Caco-2 (cell line): ENCODE measurements around the gene TWIST2. TPM values are rescaled to one million over a fixed set of nuclear protein-coding genes. Genes with fewer than 3 reads are reported as not detected.
A peak's percentile ranks its signal among the peaks of the same experiment; 100 is the strongest.

Experiments
- Bru-seq: library from RNA; stranded (reverse); fragments of 400-500 nt; gene quantifications from one replicate; lab custom pipeline; 2021; lab: Mats Ljungman, UMichigan
- BruChase-seq, 2 experiments: library from RNA; stranded (reverse); fragments of 400-500 nt; gene quantifications; one replicate each; lab custom pipeline; 2021; lab: Mats Ljungman, UMichigan
- BruUV-seq: library from RNA; stranded (reverse); fragments of 400-500 nt; replicated peaks from 2 replicates; lab custom pipeline; 2021; lab: Mats Ljungman, UMichigan
- CTCF ChIA-PET: fragments of 300-600 bp; sonication (Branson Sonifier 250); formaldehyde crosslinking; loops from one replicate; lab custom pipeline; 2022; ENCODE audit warnings: antibody characterized with exemption; lab: Charles Lee
- POLR2A ChIA-PET: fragments of 300-600 bp; sonication (Branson Sonifier 250); formaldehyde crosslinking; loops from one replicate; lab custom pipeline; 2022; ENCODE audit warnings: antibody characterized with exemption; lab: Charles Lee
- DNase-seq, 2 experiments: peaks; one replicate each; pipeline versions ENCODE4 v3.0.0 to v3.0.0-alpha.2; 2020 to 2022
- H3K27me3 ChIP-seq: replicated peaks from 2 replicates; pipeline ENCODE4 v1.6.0; 2011; ENCODE audit warnings: low read length; ENCODE audit not compliant: control insufficient read depth, insufficient read depth
- H3K36me3 ChIP-seq: 2 replicates; pipeline ENCODE4 v1.5.1; 2011; ENCODE audit warnings: low read length; ENCODE audit not compliant: control insufficient read depth, insufficient read depth
- H3K4me1 ChIP-seq: fragments of 250-450 bp; sonication (Bioruptor Pico); 2 replicates; pipeline ENCODE4 v1.5.1; 2020; ENCODE audit warnings: mild to moderate bottlenecking
- H3K4me3 ChIP-seq: 2 replicates; pipeline ENCODE4 v1.5.1; 2011; ENCODE audit warnings: low read depth, mild to moderate bottlenecking, control low read depth, low read length
- H3K9me3 ChIP-seq: fragments of 250-450 bp; sonication (Bioruptor Pico); 2 replicates; pipeline ENCODE4 v1.5.1; 2020; ENCODE audit warnings: mild to moderate bottlenecking, moderate library complexity
- H3K27ac Mint-ChIP-seq: one replicate; pipeline ENCODE4 v1.8.0; 2022; ENCODE audit warnings: mixed read lengths; ENCODE audit not compliant: unreplicated experiment
- H3K27me3 Mint-ChIP-seq: one replicate; pipeline ENCODE4 v1.8.0; 2022; ENCODE audit warnings: mixed read lengths; ENCODE audit not compliant: insufficient read depth, unreplicated experiment
- H3K36me3 Mint-ChIP-seq: one replicate; pipeline ENCODE4 v1.8.0; 2022; ENCODE audit warnings: mild to moderate bottlenecking, mixed read lengths; ENCODE audit not compliant: insufficient read depth, unreplicated experiment
- H3K4me1 Mint-ChIP-seq: one replicate; pipeline ENCODE4 v1.8.0; 2022; ENCODE audit warnings: low read depth, mixed read lengths; ENCODE audit not compliant: unreplicated experiment
- H3K4me3 Mint-ChIP-seq: one replicate; pipeline ENCODE4 v1.8.0; 2022; ENCODE audit warnings: mild to moderate bottlenecking, moderate library complexity, mixed read lengths; ENCODE audit not compliant: unreplicated experiment
- H3K9me3 Mint-ChIP-seq: one replicate; pipeline ENCODE4 v1.8.0; 2022; ENCODE audit warnings: mixed read lengths; ENCODE audit not compliant: unreplicated experiment
- CTCF ChIP-seq, 2 experiments: fragments of 200-600 bp in 1 of 2; IDR thresholded peaks; 1 replicate in 1 of 2; 2 replicates in 1 of 2; pipeline versions ENCODE4 v1.5.1 to v1.8.0; 2011 to 2022; ENCODE audit warnings: antibody characterized with exemption in 1 of 2, control low read depth in 1 of 2, inconsistent platforms in 1 of 2, low read depth in 1 of 2, low read length in 1 of 2, mild to moderate bottlenecking in 1 of 2, moderate library complexity in 1 of 2; ENCODE audit not compliant: insufficient read depth in 1 of 2, severe bottlenecking in 1 of 2, unreplicated experiment in 1 of 2
- intact Hi-C: fragments of 100-400 bp; cut with micrococcal nuclease; formaldehyde crosslinking; loops from one replicate; pipeline ENCODE4 v1.10.0; 2022; ENCODE audit not compliant: unreplicated experiment
- long read RNA-seq: library from polyadenylated mRNA; stranded (forward); transcript quantifications from one replicate; pipeline ENCODE4 v2.0.0, GENCODE V29; 2022
- total RNA-seq: library from RNA; stranded (reverse); gene quantifications from 2 replicates; pipeline ENCODE4 v1.2.3, GENCODE V29; 2022

TWIST2 gene
- total RNA-seq (not detected in 2 replicates), Bru-seq, nascent RNA (percentile 8 among the genes with signal in this experiment), BruChase-seq, experiment 1, labeled RNA remaining after a 2-hour chase (not detected), BruChase-seq, experiment 2, labeled RNA remaining after a 6-hour chase (percentile 1 among the genes with signal in this experiment)
- long read RNA-seq: 0 reads

GRCh38 chr2:238847841-238848690, at the start of gene TWIST2:
Gene TWIST2, plus strand, starts transcription at chr2:238848085. Its CDS starts 131 bp downstream, at chr2:238848216.
- no TSS peak for BruUV-seq

GRCh38 chr2:238801791-238802190, 46.1 kb upstream of the TWIST2 start:
- no peak overlapping the region for H3K4me3 ChIP-seq
- ChIA-PET POLR2A (no interaction called here), CTCF (no interaction called here)
- no peaks in the 10 kb centered on the region for H3K9me3 Mint-ChIP-seq
- no peak overlapping the region for H3K27ac Mint-ChIP-seq
- TF ChIP-seq CTCF (IDR thresholded peaks at IDR 0.05; ENCODE audit: insufficient read depth in 1 of 2, low read depth in 1 of 2, low read length in 1 of 2, severe bottlenecking in 1 of 2, unreplicated experiment in 1 of 2): no peak
- no peaks in the 10 kb centered on the region for H3K36me3 ChIP-seq
- H3K27me3 Mint-ChIP-seq: peaks cover 25% of the 10 kb centered on the region
- H3K9me3 ChIP-seq: no peaks in the 10 kb centered on the region
- H3K36me3 Mint-ChIP-seq: no peaks in the 10 kb centered on the region
- no peak for DNase-seq
- H3K27me3 ChIP-seq: peaks cover 1% of the 10 kb centered on the region; the same call in 1 of the 2 replicates
- intact Hi-C loops: no loop called here
- H3K4me3 Mint-ChIP-seq: no peak overlapping the region
- BruUV-seq: no TSS peak
- H3K4me1 ChIP-seq: no peaks in the 10 kb centered on the region
- no peaks in the 10 kb centered on the region for H3K4me1 Mint-ChIP-seq

More at GRCh38 chr2:238847841-238848690, at the start of gene TWIST2:
- POLR2A ChIA-PET: no interaction called here
- intact Hi-C loops: no loop called here
- no peak for DNase-seq
- no peak within 1 kb of the TSS for H3K4me3 ChIP-seq
- no peaks in the 10 kb centered on the region for H3K27me3 ChIP-seq
- Mint-ChIP-seq H3K27ac (no peak within 1 kb of the TSS), H3K4me1 (no peaks in the 10 kb centered on the region), H3K9me3 (no peaks in the 10 kb centered on the region), H3K27me3 (no peaks in the 10 kb centered on the region), H3K36me3 (no peaks in the 10 kb centered on the region), H3K4me3 (no peak within 1 kb of the TSS)
- H3K36me3 ChIP-seq: no peaks in the 10 kb centered on the region
- TF ChIP-seq CTCF (IDR thresholded peaks at IDR 0.05; ENCODE audit: insufficient read depth in 1 of 2, low read depth in 1 of 2, low read length in 1 of 2, severe bottlenecking in 1 of 2, unreplicated experiment in 1 of 2): no peak
- no peaks in the 10 kb centered on the region for H3K4me1 ChIP-seq
- H3K9me3 ChIP-seq: no peaks in the 10 kb centered on the region
- CTCF ChIA-PET: no interaction called here

GRCh38 chr2:238802957-238803356, 44.9 kb upstream of the TWIST2 start:
- no peak for DNase-seq
- H3K36me3 ChIP-seq: no peaks in the 10 kb centered on the region
- no TSS peak for BruUV-seq
- no peak for TF ChIP-seq CTCF (IDR thresholded peaks at IDR 0.05; ENCODE audit: insufficient read depth in 1 of 2, low read depth in 1 of 2, low read length in 1 of 2, severe bottlenecking in 1 of 2, unreplicated experiment in 1 of 2)
- Mint-ChIP-seq H3K9me3 (no peaks in the 10 kb centered on the region), H3K36me3 (no peaks in the 10 kb centered on the region), H3K4me3 (no peak overlapping the region), H3K27ac (no peak overlapping the region), H3K27me3 (peaks cover 20% of the 10 kb centered on the region), H3K4me1 (no peaks in the 10 kb centered on the region)
- intact Hi-C loops: no loop called here
- peaks cover 1% of the 10 kb centered on the region; the same call in 1 of the 2 replicates for H3K27me3 ChIP-seq
- no peaks in the 10 kb centered on the region for H3K4me1 ChIP-seq
- H3K4me3 ChIP-seq: no peak overlapping the region
- no peaks in the 10 kb centered on the region for H3K9me3 ChIP-seq
- ChIA-PET POLR2A (no interaction called here), CTCF (no interaction called here)
